Activated CD4-positive, alpha-beta T cell treated with anti-CD3 and anti-CD28 coated beads, Interleukin-2, Interleukin-6, amounts not matched to agents 100 ng/mL and 50 ng/mL, durations not matched to agents 16 hours and 8 hours (primary cell): ENCODE data around the gene ZNF554.
"Not testable (repeated sequence)": the region's sequence is repeated elsewhere in the genome, so short reads cannot be mapped to it uniquely, and the experiment has no call there.

Experiments used
- DNase-seq: peaks from one replicate; pipeline ENCODE4 v3.0.0-alpha.2; 2020

Gene ZNF554

GRCh38 chr19:2791440-2791839 is 28.2 kb upstream of the ZNF554 start:
- DNase-seq = no peak

GRCh38 chr19:2791876-2792275 is 27.8 kb upstream of the ZNF554 start:
- DNase-seq = no peak

DNA sequence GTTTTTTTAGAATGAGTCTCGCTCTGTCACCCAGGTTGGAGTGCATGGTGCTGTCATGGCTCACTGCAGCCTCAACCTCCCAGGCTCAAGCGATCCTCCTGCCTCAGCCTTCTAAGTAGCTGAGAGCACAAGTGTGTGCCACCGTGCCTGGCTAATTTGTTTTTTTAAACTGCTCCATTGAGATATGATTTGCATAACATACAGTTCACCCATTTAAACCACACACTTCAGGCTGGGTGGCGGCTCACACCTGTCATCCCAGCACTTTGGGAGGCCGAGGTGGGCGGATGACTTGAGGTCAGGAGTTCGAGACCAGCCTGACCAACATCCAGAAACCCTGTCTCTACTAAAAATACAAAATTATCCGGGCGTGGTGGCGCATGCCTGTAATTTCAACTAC is 27.0 kb upstream of the ZNF554 start:
- DNase-seq = not testable (repeated sequence)

- DNase-seq = no peak
Observed at GRCh38 chr19:2793126-2793525, 26.5 kb upstream of the ZNF554 start.

DNA sequence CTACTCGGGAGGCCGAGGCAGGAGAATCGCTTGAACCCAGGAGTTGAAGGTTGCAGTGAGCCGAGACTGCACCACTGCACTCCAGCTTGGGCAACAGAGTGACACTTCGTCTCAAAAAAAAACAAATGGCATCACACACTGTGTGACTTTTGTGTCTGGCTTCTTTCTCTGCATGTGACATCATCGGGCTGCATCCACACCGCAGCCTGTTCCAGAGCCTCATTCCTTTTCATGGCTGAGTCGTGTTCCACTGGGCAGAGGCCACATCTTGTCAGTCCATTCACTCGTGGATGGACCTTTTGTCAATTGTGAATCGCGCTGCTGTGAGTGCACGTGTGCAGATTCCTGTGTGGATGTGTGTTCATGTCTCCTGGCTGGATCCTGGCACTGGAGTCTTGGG is 26.1 kb upstream of the ZNF554 start:
- no peak for DNase-seq

- DNase-seq = no peak
Observed at GRCh38 chr19:2795827-2796658, 23.6 kb upstream of the ZNF554 start.

- DNase-seq = no peak
Observed at GRCh38 chr19:2796659-2797266, 22.9 kb upstream of the ZNF554 start.

DNA sequence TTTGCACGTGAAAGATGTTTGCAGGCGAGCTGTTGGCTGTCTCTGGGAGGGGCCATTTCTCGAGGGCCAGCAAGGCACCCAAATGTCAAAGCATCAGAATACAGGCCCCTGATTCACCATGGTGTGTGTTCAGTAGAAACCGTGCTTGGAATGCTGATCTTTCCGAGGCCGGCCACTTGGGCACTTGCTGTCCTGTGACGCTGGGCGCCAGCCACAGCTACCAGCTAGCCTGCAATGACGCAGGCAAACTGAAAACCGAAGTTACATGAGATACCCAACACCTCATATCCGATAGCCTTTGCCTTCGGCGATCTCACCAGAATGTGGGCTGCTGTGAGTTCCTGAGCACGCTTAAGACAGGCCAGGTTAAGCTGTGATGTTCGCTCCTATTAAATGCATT is 22.4 kb upstream of the ZNF554 start:
- DNase-seq = no peak

- DNase-seq = no peak
Observed at GRCh38 chr19:2798158-2798685, 21.4 kb upstream of the ZNF554 start.

- DNase-seq = no peak
Observed at GRCh38 chr19:2798733-2799132, 20.9 kb upstream of the ZNF554 start.

DNA sequence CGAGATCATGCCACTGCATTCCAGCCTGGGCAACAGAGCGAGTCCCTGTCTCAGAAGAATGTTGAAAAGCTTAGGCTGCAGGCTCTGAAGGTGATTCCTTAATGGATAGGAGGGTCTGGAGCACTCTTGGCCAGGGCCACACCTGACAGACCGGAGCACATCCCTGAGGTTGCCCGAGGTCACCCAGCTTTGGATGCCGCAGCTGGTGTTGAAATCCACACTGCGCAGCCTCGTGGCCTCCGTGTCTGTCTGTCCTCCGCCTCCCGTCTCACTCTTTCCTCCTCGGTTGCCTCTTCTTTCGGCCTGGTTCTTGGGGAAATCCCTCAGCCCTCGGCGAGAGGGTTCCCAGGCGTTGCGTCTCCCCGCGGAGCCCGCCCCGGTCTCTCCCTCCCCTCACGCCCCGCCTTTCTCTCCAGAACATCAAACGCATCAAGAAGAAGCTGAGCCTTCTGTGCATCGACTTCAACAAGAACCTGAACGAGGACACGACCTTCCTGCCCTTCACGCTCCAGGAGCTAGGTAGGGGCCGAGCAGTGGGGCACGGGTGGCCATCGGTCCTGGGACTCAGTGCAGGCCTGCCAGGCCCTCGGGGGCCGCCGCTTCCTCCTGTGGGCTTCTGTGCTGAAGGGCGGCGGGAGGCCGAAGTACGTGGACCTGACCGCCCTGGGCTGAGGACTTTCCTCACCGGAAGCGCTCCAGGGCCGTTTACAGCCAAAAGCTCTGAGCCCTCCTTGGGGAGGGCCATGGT is 20.2 kb upstream of the ZNF554 start:
- DNase-seq = no peak

- DNase-seq = no peak
Observed at GRCh38 chr19:2800506-2800905, 19.2 kb upstream of the ZNF554 start.

- no peak for DNase-seq
Observed at GRCh38 chr19:2802826-2803225, 16.8 kb upstream of the ZNF554 start.

- DNase-seq = no peak
Observed at GRCh38 chr19:2803486-2804155, 16.0 kb upstream of the ZNF554 start.

GRCh38 chr19:2804156-2805004 is 15.3 kb upstream of the ZNF554 start:
- DNase-seq = no peak

GRCh38 chr19:2805261-2805900 is 14.3 kb upstream of the ZNF554 start:
- DNase-seq = no peak

DNA sequence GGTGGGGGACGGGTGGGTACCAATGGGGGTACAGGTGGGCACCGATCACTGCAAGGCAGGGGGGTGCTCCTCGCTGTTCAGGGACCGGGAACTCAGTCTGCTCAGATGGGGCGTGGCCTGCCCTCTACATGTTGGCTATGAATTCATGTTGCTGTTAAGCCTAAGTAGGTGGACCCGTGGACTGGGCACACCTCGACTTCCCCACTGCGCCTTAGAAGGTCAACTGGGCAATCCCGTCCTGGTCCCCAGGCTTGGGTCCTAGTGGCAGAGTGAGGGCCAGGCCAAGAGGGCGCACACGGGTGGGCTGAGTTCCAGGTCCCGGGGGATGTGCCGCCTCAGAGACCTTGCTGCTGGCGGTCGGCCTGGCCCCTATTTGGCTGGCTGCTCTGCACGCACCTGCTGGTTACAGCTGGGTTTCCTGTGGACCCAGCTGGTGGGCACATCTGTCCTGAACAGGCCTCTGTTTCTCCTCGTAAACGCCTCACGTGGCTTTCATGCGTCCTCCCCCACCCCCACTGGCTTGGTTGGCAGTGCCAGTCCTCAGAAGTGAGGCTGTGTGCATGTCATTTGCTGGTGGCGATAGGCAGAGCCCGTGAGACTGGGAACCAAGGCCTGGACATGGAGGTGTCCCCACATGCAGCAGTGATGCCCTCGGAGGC is 13.5 kb upstream of the ZNF554 start:
- no peak for DNase-seq

DNA sequence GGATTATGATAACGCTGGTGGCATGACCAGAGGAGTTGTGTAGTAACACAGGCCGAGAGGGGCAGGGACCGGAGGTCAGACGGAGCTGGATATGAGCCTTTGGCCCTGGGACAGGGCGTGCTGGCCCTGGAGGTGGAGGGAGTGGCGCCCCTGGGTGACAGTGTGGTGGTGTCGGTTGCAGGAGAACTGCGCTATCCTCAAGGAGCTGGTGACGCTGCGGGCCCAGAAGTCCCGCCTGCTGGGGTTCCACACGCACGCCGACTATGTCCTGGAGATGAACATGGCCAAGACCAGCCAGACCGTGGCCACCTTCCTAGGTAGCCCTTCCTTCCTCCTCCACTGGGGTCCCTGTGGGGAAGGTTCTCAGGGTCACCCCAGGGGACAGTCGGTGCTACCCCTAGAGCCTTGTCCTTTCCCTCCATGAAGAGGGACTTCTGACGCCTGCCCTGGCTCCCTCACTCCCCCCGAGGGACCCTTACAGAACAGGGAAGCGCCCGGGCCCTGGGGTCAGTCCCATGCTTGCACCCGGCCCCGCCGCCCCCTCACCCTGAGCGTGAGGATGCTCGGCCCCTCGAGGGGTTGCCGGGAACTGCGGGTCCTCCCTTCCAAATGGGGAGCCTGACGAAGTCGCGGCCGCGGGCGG is 12.8 kb upstream of the ZNF554 start:
- no peak for DNase-seq

DNA sequence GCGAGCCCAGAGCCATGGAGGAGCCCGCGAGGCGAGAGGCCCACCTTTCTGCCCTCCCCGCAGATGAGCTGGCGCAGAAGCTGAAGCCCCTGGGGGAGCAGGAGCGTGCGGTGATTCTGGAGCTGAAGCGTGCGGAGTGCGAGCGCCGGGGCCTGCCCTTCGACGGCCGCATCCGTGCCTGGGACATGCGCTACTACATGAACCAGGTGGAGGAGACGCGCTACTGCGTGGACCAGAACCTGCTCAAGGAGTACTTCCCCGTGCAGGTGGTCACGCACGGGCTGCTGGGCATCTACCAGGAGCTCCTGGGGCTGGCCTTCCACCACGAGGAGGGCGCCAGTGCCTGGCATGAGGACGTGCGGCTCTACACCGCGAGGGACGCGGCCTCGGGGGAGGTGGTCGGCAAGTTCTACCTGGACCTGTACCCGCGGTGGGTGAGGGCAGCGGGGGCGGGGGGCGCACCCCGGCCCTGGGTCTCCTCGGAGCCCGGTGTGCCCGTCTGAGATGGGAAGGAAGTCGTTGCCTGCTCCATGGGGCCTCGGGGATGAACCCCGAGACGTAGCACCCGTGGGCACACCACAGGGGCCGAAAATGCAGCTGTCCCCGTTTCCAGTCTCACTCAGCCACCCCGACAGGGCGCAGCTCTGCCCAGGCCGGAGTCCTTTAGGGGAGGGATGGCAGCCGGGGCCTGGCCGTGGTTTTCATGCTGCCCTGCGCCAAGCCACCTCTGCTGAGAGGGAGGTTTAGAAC is 12.1 kb upstream of the ZNF554 start:
- DNase-seq = no peak
